HEK293 (cell line): Measurements from ENCODE around the gene PABPN1.

Experiments
- CTCF ChIA-PET: fragments of 350-600 bp; formaldehyde crosslinking; extraction: SDS; loops from one replicate; lab custom pipeline; 2021; ENCODE audit warnings: antibody characterized with exemption; lab: Yijun Ruan, JAX
- POLR2A ChIA-PET: fragments of 300-600 bp; formaldehyde crosslinking; extraction: SDS; loops from one replicate; lab custom pipeline; 2020; ENCODE audit warnings: antibody characterized with exemption, inconsistent platforms; lab: Yijun Ruan, JAX
- H3K27ac ChIP-seq: fragments of 200-500 bp; sonication (Bioruptor generic); 2 replicates; pipeline ENCODE4 v1.5.1; 2014; ENCODE audit warnings: low read depth, low read length, control low read depth, inconsistent platforms; ENCODE audit errors: extremely low read depth
- H3K36me3 ChIP-seq, 2 experiments: fragments of 200-500 bp in 1 of 2; sonication (Bioruptor generic) in 1 of 2; 1 replicate in 1 of 2; 2 replicates in 1 of 2; pipeline ENCODE4 v1.5.1; 2014 to 2017; ENCODE audit warnings: inconsistent platforms in 2 of 2, low read length in 2 of 2; ENCODE audit not compliant: control insufficient read depth in 2 of 2, insufficient read depth in 1 of 2
- H3K4me1 ChIP-seq: fragments of 200-500 bp; sonication (Bioruptor generic); 2 replicates; pipeline ENCODE4 v1.5.1; 2014; ENCODE audit warnings: mild to moderate bottlenecking, low read length, inconsistent platforms; ENCODE audit not compliant: control insufficient read depth, insufficient read depth
- H3K4me3 ChIP-seq: 2 replicates; pipeline ENCODE4 v1.5.1; 2011; ENCODE audit warnings: low read depth, mild to moderate bottlenecking, control low read depth, low read length, moderate library complexity
- H3K9me3 ChIP-seq: fragments of 200-500 bp; sonication (Bioruptor generic); 2 replicates; pipeline ENCODE4 v1.5.1; 2014; ENCODE audit warnings: low read depth, low read length, inconsistent platforms; ENCODE audit not compliant: control insufficient read depth, insufficient read depth
- KLF10 ChIP-seq: fragments of 450-650 bp; IDR thresholded peaks from 2 replicates; pipeline ENCODE4 v1.5.1; 2018; ENCODE audit warnings: missing biosample characterization, mild to moderate bottlenecking, missing genetic modification characterization
- SETDB1 ChIP-seq: IDR thresholded peaks from one replicate; pipeline ENCODE4 v1.6.1; 2017; ENCODE audit warnings: mild to moderate bottlenecking, low read length, moderate library complexity, mixed read lengths; ENCODE audit not compliant: insufficient read length
- ZBTB8A ChIP-seq: fragments of 450-650 bp; formaldehyde crosslinking; IDR thresholded peaks from 2 replicates; pipeline ENCODE4 v1.5.1; 2016; ENCODE audit warnings: missing biosample characterization, missing genetic modification characterization
- ZFP69B ChIP-seq: fragments of 450-650 bp; formaldehyde crosslinking; IDR thresholded peaks from 2 replicates; pipeline ENCODE4 v1.5.1; 2016; ENCODE audit warnings: missing biosample characterization, missing genetic modification characterization
- ZIC2 ChIP-seq: fragments of 450-650 bp; formaldehyde crosslinking; IDR thresholded peaks from 2 replicates; pipeline ENCODE4 v1.5.1; 2016; ENCODE audit warnings: missing biosample characterization, missing genetic modification characterization
- ZNF10 ChIP-seq: fragments of 450-650 bp; formaldehyde crosslinking; IDR thresholded peaks from 2 replicates; pipeline ENCODE4 v1.5.1; 2017; ENCODE audit warnings: missing biosample characterization, missing genetic modification characterization
- ZNF112 ChIP-seq: fragments of 450-650 bp; formaldehyde crosslinking; IDR thresholded peaks from 2 replicates; pipeline ENCODE4 v1.5.0; 2017; ENCODE audit warnings: missing biosample characterization, missing genetic modification characterization
- ZNF140 ChIP-seq: fragments of 450-650 bp; formaldehyde crosslinking; IDR thresholded peaks from 2 replicates; pipeline ENCODE4 v1.5.1; 2016; ENCODE audit warnings: missing biosample characterization, missing genetic modification characterization
- ZNF174 ChIP-seq: fragments of 450-650 bp; formaldehyde crosslinking; IDR thresholded peaks from 2 replicates; pipeline ENCODE4 v1.5.0; 2017; ENCODE audit warnings: missing biosample characterization, mild to moderate bottlenecking, missing genetic modification characterization
- ZNF202 ChIP-seq: fragments of 450-650 bp; formaldehyde crosslinking; IDR thresholded peaks from 2 replicates; pipeline ENCODE4 v1.5.1; 2016; ENCODE audit warnings: missing biosample characterization, missing genetic modification characterization, borderline replicate concordance
- ZNF274 ChIP-seq, 2 experiments: fragments of 200-500 bp in 1 of 2; fragments of 450-650 bp in 1 of 2; sonication (Bioruptor generic) in 1 of 2; formaldehyde crosslinking in 1 of 2; IDR thresholded peaks; 2 replicates each; pipeline versions ENCODE4 v1.5.1 to v1.6.1; 2014 to 2016; ENCODE audit warnings: borderline replicate concordance in 1 of 2, inconsistent platforms in 1 of 2, low read length in 1 of 2, missing biosample characterization in 1 of 2, missing genetic modification characterization in 1 of 2
- ZNF423 ChIP-seq: fragments of 450-650 bp; formaldehyde crosslinking; IDR thresholded peaks from 2 replicates; pipeline ENCODE4 v1.5.1; 2016; ENCODE audit warnings: missing biosample characterization, missing genetic modification characterization
- ZNF555 ChIP-seq: fragments of 450-650 bp; formaldehyde crosslinking; conservative IDR thresholded peaks from 2 replicates; pipeline ENCODE4 v1.5.1; 2017; ENCODE audit warnings: missing biosample characterization, mild to moderate bottlenecking, missing genetic modification characterization, inconsistent platforms
- ZNF560 ChIP-seq: fragments of 450-650 bp; formaldehyde crosslinking; IDR thresholded peaks from 2 replicates; pipeline ENCODE4 v1.5.1; 2017; ENCODE audit warnings: missing biosample characterization, missing genetic modification characterization, borderline replicate concordance
- ZNF580 ChIP-seq: fragments of 450-650 bp; formaldehyde crosslinking; IDR thresholded peaks from 2 replicates; pipeline ENCODE4 v1.5.1; 2016; ENCODE audit warnings: missing biosample characterization, missing genetic modification characterization
- ZNF585B ChIP-seq: fragments of 450-650 bp; formaldehyde crosslinking; IDR thresholded peaks from 2 replicates; pipeline ENCODE4 v1.5.1; 2016; ENCODE audit warnings: missing biosample characterization, missing genetic modification characterization
- ZNF621 ChIP-seq: fragments of 450-650 bp; formaldehyde crosslinking; IDR thresholded peaks from 2 replicates; pipeline ENCODE4 v1.5.1; 2017; ENCODE audit warnings: missing biosample characterization, missing genetic modification characterization
- ZNF707 ChIP-seq: fragments of 450-650 bp; formaldehyde crosslinking; IDR thresholded peaks from 2 replicates; pipeline ENCODE4 v1.5.1; 2016; ENCODE audit warnings: missing biosample characterization, missing genetic modification characterization
- ZNF768 ChIP-seq: fragments of 450-650 bp; formaldehyde crosslinking; IDR thresholded peaks from 2 replicates; pipeline ENCODE4 v1.5.1; 2018; ENCODE audit warnings: missing biosample characterization, mild to moderate bottlenecking, missing genetic modification characterization
- ZXDB ChIP-seq: fragments of 450-650 bp; formaldehyde crosslinking; IDR thresholded peaks from 2 replicates; pipeline ENCODE4 v1.5.1; 2016; ENCODE audit warnings: missing biosample characterization, missing genetic modification characterization
- TF ChIP-seq, protein P1 (sequence below): fragments of 450-650 bp; formaldehyde crosslinking; IDR thresholded peaks from 2 replicates; pipeline ENCODE4 v1.5.1; 2017; ENCODE audit warnings: missing biosample characterization, missing genetic modification characterization
- TF ChIP-seq, protein P2 (sequence below): fragments of 450-650 bp; formaldehyde crosslinking; IDR thresholded peaks from 2 replicates; pipeline ENCODE4 v1.5.1; 2016; ENCODE audit warnings: missing biosample characterization, missing genetic modification characterization
- TF ChIP-seq, protein P3 (sequence below): fragments of 450-650 bp; formaldehyde crosslinking; IDR thresholded peaks from 2 replicates; pipeline ENCODE4 v1.5.1; 2017; ENCODE audit warnings: missing biosample characterization, mild to moderate bottlenecking, missing genetic modification characterization, moderate library complexity
- TF ChIP-seq, protein P4 (sequence below): fragments of 450-650 bp; formaldehyde crosslinking; IDR thresholded peaks from 2 replicates; pipeline ENCODE4 v1.5.1; 2016; ENCODE audit warnings: missing biosample characterization, missing genetic modification characterization

Gene PABPN1

GRCh38 chr14:23365036-23365731 is 43.9 kb downstream of the PABPN1 start, which contains the start of gene EFS (continued):
- TF ChIP-seq ZNF707 (tag by site-specific recombination), result no peak
- no peak for TF ChIP-seq ZNF560
- no peak for TF ChIP-seq ZNF555 (tag by site-specific recombination)

- TF ChIP-seq ZNF621 (tag by site-specific recombination), result no peak
- TF ChIP-seq ZNF585B (tag by site-specific recombination), result no peak
- no peak for TF ChIP-seq ZNF112 (tag by site-specific recombination)
- TF ChIP-seq, protein P1, sequence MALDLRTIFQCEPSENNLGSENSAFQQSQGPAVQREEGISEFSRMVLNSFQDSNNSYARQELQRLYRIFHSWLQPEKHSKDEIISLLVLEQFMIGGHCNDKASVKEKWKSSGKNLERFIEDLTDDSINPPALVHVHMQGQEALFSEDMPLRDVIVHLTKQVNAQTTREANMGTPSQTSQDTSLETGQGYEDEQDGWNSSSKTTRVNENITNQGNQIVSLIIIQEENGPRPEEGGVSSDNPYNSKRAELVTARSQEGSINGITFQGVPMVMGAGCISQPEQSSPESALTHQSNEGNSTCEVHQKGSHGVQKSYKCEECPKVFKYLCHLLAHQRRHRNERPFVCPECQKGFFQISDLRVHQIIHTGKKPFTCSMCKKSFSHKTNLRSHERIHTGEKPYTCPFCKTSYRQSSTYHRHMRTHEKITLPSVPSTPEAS (tag by site-specific recombination), result no peak
- TF ChIP-seq ZNF768 (tag by site-specific recombination), result no peak
- TF ChIP-seq, protein P2, sequence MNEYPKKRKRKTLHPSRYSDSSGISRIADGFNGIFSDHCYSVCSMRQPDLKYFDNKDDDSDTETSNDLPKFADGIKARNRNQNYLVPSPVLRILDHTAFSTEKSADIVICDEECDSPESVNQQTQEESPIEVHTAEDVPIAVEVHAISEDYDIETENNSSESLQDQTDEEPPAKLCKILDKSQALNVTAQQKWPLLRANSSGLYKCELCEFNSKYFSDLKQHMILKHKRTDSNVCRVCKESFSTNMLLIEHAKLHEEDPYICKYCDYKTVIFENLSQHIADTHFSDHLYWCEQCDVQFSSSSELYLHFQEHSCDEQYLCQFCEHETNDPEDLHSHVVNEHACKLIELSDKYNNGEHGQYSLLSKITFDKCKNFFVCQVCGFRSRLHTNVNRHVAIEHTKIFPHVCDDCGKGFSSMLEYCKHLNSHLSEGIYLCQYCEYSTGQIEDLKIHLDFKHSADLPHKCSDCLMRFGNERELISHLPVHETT (tag by site-specific recombination), result no peak
- TF ChIP-seq ZBTB8A (tag by site-specific recombination), result no peak
- TF ChIP-seq KLF10 (tag by site-specific recombination), result no peak
- TF ChIP-seq ZNF140 (tag by site-specific recombination), result no peak
- TF ChIP-seq, protein P3, sequence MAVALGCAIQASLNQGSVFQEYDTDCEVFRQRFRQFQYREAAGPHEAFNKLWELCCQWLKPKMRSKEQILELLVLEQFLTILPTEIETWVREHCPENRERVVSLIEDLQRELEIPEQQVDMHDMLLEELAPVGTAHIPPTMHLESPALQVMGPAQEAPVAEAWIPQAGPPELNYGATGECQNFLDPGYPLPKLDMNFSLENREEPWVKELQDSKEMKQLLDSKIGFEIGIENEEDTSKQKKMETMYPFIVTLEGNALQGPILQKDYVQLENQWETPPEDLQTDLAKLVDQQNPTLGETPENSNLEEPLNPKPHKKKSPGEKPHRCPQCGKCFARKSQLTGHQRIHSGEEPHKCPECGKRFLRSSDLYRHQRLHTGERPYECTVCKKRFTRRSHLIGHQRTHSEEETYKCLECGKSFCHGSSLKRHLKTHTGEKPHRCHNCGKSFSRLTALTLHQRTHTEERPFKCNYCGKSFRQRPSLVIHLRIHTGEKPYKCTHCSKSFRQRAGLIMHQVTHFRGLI (tag by site-specific recombination), result no peak
- POLR2A ChIA-PET, result no interaction called here
- no peak overlapping the region for H3K27ac ChIP-seq
These were observed 44.6 kb downstream of the PABPN1 start for GRCh38 chr14:23365732-23366425.

GRCh38 chr14:23366426-23366921 is 45.2 kb downstream of the PABPN1 start:
- ChIA-PET CTCF (no interaction called here), POLR2A (interaction anchor here (0.5 to 0.6 kb wide), 2 partner anchors 45 to 423 kb away, joined by 3 to 5 read pairs; partner anchors contain the start of gene PABPN1)
- Histone ChIP-seq H3K4me1 (no peaks in the 10 kb centered on the region), H3K4me3 (no peak overlapping the region), H3K9me3 (no peaks in the 10 kb centered on the region), H3K36me3 (no peaks in the 10 kb centered on the region), H3K27ac (no peak overlapping the region)
- TF ChIP-seq, protein P4, sequence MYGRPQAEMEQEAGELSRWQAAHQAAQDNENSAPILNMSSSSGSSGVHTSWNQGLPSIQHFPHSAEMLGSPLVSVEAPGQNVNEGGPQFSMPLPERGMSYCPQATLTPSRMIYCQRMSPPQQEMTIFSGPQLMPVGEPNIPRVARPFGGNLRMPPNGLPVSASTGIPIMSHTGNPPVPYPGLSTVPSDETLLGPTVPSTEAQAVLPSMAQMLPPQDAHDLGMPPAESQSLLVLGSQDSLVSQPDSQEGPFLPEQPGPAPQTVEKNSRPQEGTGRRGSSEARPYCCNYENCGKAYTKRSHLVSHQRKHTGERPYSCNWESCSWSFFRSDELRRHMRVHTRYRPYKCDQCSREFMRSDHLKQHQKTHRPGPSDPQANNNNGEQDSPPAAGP (tag by site-specific recombination), result no peak
- no peak for TF ChIP-seq ZNF423 (tag by site-specific recombination)
- no peak for TF ChIP-seq ZXDB (tag by site-specific recombination)
- TF ChIP-seq ZNF580 (tag by site-specific recombination), result no peak
- no peak for TF ChIP-seq ZNF10
- TF ChIP-seq, protein P2 (tag by site-specific recombination), result no peak
- TF ChIP-seq SETDB1, result no peak
- TF ChIP-seq ZNF174 (tag by site-specific recombination), result no peak
- TF ChIP-seq ZNF274 (IDR thresholded peaks at IDR 0.05; ENCODE audit: low read length), result no peak
- TF ChIP-seq ZNF274 (tag by site-specific recombination; IDR thresholded peaks at IDR 0.05; ENCODE audit: borderline replicate concordance), result no peak
- TF ChIP-seq ZFP69B (tag by site-specific recombination), result no peak
- TF ChIP-seq ZNF202 (tag by site-specific recombination), result no peak
- no peak for TF ChIP-seq ZIC2

More at GRCh38 chr14:23365732-23366425, 44.6 kb downstream of the PABPN1 start:
- no peaks in the 10 kb centered on the region for H3K4me1 ChIP-seq
- H3K9me3 ChIP-seq, result no peaks in the 10 kb centered on the region
- H3K36me3 ChIP-seq, result no peaks in the 10 kb centered on the region
- H3K4me3 ChIP-seq, result no peak overlapping the region
- CTCF ChIA-PET, result interaction anchor here (0.9 kb wide), 1 partner anchor 14 kb away, joined by 4 read pairs; no protein-coding TSS in a partner anchor
